Stomach (tissue), 9 donors: ENCODE results near the gene KCNAB1. TPM values are rescaled to one million over a fixed set of nuclear protein-coding genes. Genes with fewer than 3 reads are reported as not detected.
"Not testable (repeated sequence)": the region's sequence is repeated elsewhere in the genome, so short reads cannot be mapped to it uniquely, and the experiment has no call there.

Source experiments
- DNase-seq, 2 donors: peaks; one replicate each; pipeline versions ENCODE4 v3.0.0 to v3.0.0-alpha.2; 2013 to 2019
- H3K27ac ChIP-seq, 5 donors: fragments of 200-600 bp in 4 of 5; sonication (generic) in 4 of 5; one replicate each; pipeline ENCODE4 v1.5.1; 2013 to 2019; ENCODE audit warnings: mild to moderate bottlenecking in 1 of 5, moderate library complexity in 1 of 5
- H3K27me3 ChIP-seq, 3 donors: fragments of 200-600 bp; sonication (generic); one replicate each; pipeline ENCODE4 v1.5.1; 2017 to 2019; ENCODE audit warnings: mixed run types in 1 of 3
- H3K36me3 ChIP-seq, 4 donors: fragments of 200-600 bp; sonication (generic); 1 replicate in 3 of 4; 2 replicates in 1 of 4; pipeline ENCODE4 v1.5.1; 2016 to 2019
- H3K4me1 ChIP-seq, 4 donors: fragments of 200-600 bp; sonication (generic); one replicate each; pipeline ENCODE4 v1.5.1; 2016 to 2019
- H3K4me3 ChIP-seq, 4 donors: fragments of 200-600 bp; sonication (generic) in 3 of 4; one replicate each; pipeline ENCODE4 v1.5.1; 2016 to 2019; ENCODE audit warnings: mild to moderate bottlenecking in 1 of 4
- H3K9me3 ChIP-seq, 4 donors: fragments of 200-600 bp; sonication (generic); one replicate each; pipeline ENCODE4 v1.5.1; 2016 to 2019
- EP300 ChIP-seq: sonication (generic); formaldehyde crosslinking; IDR thresholded peaks from one replicate; pipeline ENCODE4 v1.6.1; 2017; ENCODE audit warnings: antibody characterized with exemption
- POLR2A ChIP-seq, 4 donors: fragments of 450-650 bp; IDR thresholded peaks; one replicate each; pipeline ENCODE4 v1.6.1; 2016; ENCODE audit warnings: antibody characterized with exemption in 4 of 4, control low read depth in 2 of 4, mild to moderate bottlenecking in 1 of 4, moderate library complexity in 1 of 4
- POLR2AphosphoS5 ChIP-seq, 3 donors: sonication (generic); formaldehyde crosslinking; IDR thresholded peaks; one replicate each; pipeline ENCODE4 v1.6.1; 2016; ENCODE audit warnings: antibody characterized with exemption in 3 of 3
- WGBS, 5 donors: extraction: QIAGEN DNeasy Blood & Tissue Kit in 3 of 5; methylation state at CpG; one replicate each; pipeline versions ENCODE4 v1.1.5 to v1.1.7; 2013 to 2018; 5-methylcytosine and 5-hydroxymethylcytosine counted together
- intact Hi-C: fragments of 100-400 bp; cut with DNase I; formaldehyde crosslinking; loops from one replicate; pipeline ENCODE4 v1.15.1; 2023; ENCODE audit warnings: low total_unique reads
- polyA plus RNA-seq, 3 donors: library from polyadenylated mRNA; stranded (reverse); fragments of 200-250 nt; gene quantifications; one replicate each; pipeline ENCODE4 v1.2.3, GENCODE V29; 2013
- total RNA-seq, 5 donors: library from RNA; depleted of rRNA; stranded (reverse); fragments of >200 nt; gene quantifications; one replicate each; pipeline versions ENCODE4 v1.1.0 to v1.2.3, GENCODE V29; 2014 to 2016
- TF ChIP-seq, protein P1 (sequence below), 7 experiments: fragments of 450-650 bp in 4 of 7; fragments of 200-600 bp in 3 of 7; sonication (generic) in 3 of 7; IDR thresholded peaks; one replicate each; pipeline ENCODE4 v1.5.1; 2016 to 2019; ENCODE audit warnings: antibody characterized with exemption in 7 of 7, control low read depth in 2 of 7, mild to moderate bottlenecking in 1 of 7
- donor health status: healthy with polysubstance abuse.
- donor health status: Bipolar disorder and iron deficiency.
- donor health status: healthy.

KCNAB1 gene
- total and polyA plus RNA-seq, 8 donors = 0.12 to 3.8 (median 0.29) TPM; not detected in 2

DNA sequence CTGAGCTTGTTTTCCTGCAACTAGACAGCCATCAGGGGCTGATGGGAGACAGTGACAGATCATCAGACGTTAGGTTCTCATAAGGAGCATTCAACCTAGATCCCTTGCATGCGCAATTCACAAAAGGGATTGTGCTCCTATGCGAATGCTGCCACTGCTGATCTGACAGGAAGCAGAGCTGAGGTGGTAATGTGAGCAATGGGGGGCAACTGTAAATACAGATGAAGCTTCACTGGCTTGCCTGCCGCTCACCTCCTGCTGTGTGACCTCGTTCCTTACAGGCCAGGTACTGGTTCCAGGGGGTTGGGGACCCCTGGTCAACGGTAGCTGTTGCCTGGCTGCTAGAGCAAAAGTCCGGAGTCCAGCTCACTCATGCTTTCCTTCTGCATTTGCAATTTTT is 26.4 kb upstream of the KCNAB1 start:
- TF ChIP-seq, protein P1, sequence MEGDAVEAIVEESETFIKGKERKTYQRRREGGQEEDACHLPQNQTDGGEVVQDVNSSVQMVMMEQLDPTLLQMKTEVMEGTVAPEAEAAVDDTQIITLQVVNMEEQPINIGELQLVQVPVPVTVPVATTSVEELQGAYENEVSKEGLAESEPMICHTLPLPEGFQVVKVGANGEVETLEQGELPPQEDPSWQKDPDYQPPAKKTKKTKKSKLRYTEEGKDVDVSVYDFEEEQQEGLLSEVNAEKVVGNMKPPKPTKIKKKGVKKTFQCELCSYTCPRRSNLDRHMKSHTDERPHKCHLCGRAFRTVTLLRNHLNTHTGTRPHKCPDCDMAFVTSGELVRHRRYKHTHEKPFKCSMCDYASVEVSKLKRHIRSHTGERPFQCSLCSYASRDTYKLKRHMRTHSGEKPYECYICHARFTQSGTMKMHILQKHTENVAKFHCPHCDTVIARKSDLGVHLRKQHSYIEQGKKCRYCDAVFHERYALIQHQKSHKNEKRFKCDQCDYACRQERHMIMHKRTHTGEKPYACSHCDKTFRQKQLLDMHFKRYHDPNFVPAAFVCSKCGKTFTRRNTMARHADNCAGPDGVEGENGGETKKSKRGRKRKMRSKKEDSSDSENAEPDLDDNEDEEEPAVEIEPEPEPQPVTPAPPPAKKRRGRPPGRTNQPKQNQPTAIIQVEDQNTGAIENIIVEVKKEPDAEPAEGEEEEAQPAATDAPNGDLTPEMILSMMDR (IDR thresholded peaks at IDR 0.05) = no peak
- no peak for TF ChIP-seq EP300
- no peak for TF ChIP-seq POLR2AphosphoS5 (IDR thresholded peaks at IDR 0.05)
- no peak for TF ChIP-seq POLR2A (IDR thresholded peaks at IDR 0.05)
- H3K27ac ChIP-seq = no peak overlapping the region
- WGBS, 5 donors = 32 to 50% (median 40%) methylated on average over 7 of the region's 7 CpGs
- no peak overlapping the region for H3K4me3 ChIP-seq
- no peaks in the 10 kb centered on the region for H3K36me3 ChIP-seq
- intact Hi-C loops = no loop called here
- no peak for DNase-seq
- H3K4me1 ChIP-seq = no peaks in the 10 kb centered on the region
- peaks cover 0 to 3% (median 0%) of the 10 kb centered on the region in 4 donors for H3K9me3 ChIP-seq
- peaks cover 0 to 3% (median 0%) of the 10 kb centered on the region in 3 donors for H3K27me3 ChIP-seq

GRCh38 chr3:156094391-156094790 is 26.0 kb upstream of the KCNAB1 start:
- Histone ChIP-seq H3K9me3 (peaks cover 0 to 3% (median 0%) of the 10 kb centered on the region in 4 donors), H3K27ac (no peak overlapping the region), H3K4me1 (no peaks in the 10 kb centered on the region), H3K4me3 (no peak overlapping the region), H3K27me3 (peaks cover 0 to 3% (median 0%) of the 10 kb centered on the region in 3 donors), H3K36me3 (no peaks in the 10 kb centered on the region)
- no peak for TF ChIP-seq POLR2AphosphoS5 (IDR thresholded peaks at IDR 0.05)
- TF ChIP-seq, protein P1 (IDR thresholded peaks at IDR 0.05) = no peak
- no peak for TF ChIP-seq EP300
- no peak for TF ChIP-seq POLR2A (IDR thresholded peaks at IDR 0.05)
- DNase-seq = no peak
- intact Hi-C loops = no loop called here
- WGBS, 5 donors = 44 to 67% (median 56%) methylated on average over 2 of the region's 2 CpGs

DNA sequence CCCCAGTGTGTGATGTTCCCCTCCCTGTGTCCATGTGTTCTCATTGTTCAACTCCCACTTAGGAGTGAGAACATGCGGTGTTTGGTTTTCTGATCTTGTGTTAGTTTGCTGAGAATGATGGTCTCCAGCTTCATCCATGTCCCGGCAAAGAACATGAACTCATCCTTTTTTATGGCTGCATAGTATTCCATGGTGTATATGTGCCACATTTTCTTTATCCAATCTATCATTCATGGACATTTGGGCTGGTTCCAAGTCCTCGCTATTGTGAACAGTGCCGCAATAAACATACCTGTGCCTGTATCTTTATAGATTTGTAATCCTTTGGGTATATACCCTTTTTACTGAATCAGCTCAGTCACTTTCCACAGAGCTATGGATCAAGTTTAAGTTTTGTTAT is 24.7 kb upstream of the KCNAB1 start:
- H3K27me3 ChIP-seq, H3K9me3 ChIP-seq, intact Hi-C loops, H3K4me3 ChIP-seq, DNase-seq, H3K36me3 ChIP-seq, H3K4me1 ChIP-seq, H3K27ac ChIP-seq: not testable (repeated sequence)
- 90 to 99% (median 97%) methylated on average over 4 of the region's 4 CpGs for WGBS, 5 donors

- H3K27me3 ChIP-seq = no peaks in the 10 kb centered on the region
- no peak for DNase-seq
- no peak overlapping the region for H3K27ac ChIP-seq
- peaks cover 0 to 3% (median 0%) of the 10 kb centered on the region in 4 donors for H3K9me3 ChIP-seq
- H3K4me1 ChIP-seq = no peaks in the 10 kb centered on the region
- TF ChIP-seq EP300 (no peak), POLR2AphosphoS5 (IDR thresholded peaks at IDR 0.05) (no peak), POLR2A (IDR thresholded peaks at IDR 0.05) (no peak)
- TF ChIP-seq, protein P1 (IDR thresholded peaks at IDR 0.05) = no peak
- intact Hi-C loops = no loop called here
- H3K36me3 ChIP-seq = no peaks in the 10 kb centered on the region
- WGBS, 5 donors = 89 to 96% (median 92%) methylated on average over 4 of the region's 4 CpGs
- no peak overlapping the region for H3K4me3 ChIP-seq
These were observed 21.8 kb upstream of the KCNAB1 start for GRCh38 chr3:156098437-156099035.

DNA sequence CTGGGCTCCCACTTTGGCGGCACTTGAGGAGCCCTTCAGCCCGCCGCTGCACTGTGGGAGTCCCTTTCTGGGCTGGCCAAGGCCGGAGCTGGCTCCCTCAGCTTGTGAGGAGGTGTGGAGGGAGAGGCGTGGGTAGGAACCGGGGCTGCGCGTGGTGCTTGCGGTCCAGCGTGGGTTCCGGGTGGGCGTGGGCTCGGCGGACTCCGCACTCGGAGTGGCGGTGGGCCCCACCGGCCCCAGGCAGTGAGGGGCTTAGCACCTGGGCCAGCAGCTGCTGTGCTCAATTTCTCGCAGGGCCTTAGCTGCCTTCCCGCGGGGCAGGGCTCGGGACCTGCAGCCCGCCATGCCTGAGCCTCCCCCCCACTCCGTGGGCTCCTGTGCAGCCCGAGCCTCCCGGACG is 21.0 kb upstream of the KCNAB1 start:
- H3K27me3 ChIP-seq, H3K36me3 ChIP-seq, H3K4me1 ChIP-seq, H3K9me3 ChIP-seq, DNase-seq, H3K27ac ChIP-seq, intact Hi-C loops, H3K4me3 ChIP-seq: not testable (repeated sequence)
- WGBS, 5 donors = 87 to 98% (median 95%) methylated on average over 7 to 27 of the region's 27 CpGs

GRCh38 chr3:156099984-156100383 is 20.4 kb upstream of the KCNAB1 start:
- WGBS, 5 donors = 82 to 87% (median 84%) methylated on average over 9 of the region's 9 CpGs
- DNase-seq, H3K36me3 ChIP-seq, H3K27ac ChIP-seq, H3K4me3 ChIP-seq, H3K4me1 ChIP-seq, H3K9me3 ChIP-seq, intact Hi-C loops, H3K27me3 ChIP-seq: not testable (repeated sequence)
